ENCODE measurements around the gene CSRP1.

CSRP1 gene

DNA sequence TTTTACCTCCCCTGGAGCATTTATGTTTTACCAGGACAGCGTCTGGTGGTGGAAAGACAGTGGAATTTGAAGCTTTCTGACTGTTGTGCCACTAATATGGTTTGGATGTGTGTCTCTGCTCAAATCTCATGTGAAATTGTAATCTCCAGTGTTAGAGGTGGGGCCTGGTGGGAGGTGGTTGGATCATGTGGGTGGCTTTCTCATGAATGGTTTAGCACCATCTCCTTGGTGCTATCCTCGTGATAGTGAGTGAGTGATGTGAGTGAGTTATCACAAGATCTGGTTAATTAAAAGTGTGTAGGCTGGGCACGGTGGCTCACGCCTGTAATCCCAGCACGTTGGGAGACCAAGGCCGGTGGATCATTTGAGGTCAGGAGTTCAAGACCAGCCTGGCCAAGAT is 61.6 kb downstream of the CSRP1 start:
- Histone ChIP-seq H3K36me3 (replicated peaks) (no peaks in the 10 kb centered on the region), H3K4me1 (no peaks in the 10 kb centered on the region), H3K9me3 (no peaks in the 10 kb centered on the region), H3K4me3 (no peak overlapping the region), H3K27me3 (ENCODE audit: low read depth) (no peaks in the 10 kb centered on the region)
- no peak for DNase-seq (ENCODE audit: low spot score in 2 of 2)
- in situ Hi-C loops (cut with MboI; ENCODE audit: low sequenced_read_pairs), result loop anchor here (5.0 kb wide), 1 partner anchor 72 kb away; no protein-coding TSS in a partner anchor

DNA sequence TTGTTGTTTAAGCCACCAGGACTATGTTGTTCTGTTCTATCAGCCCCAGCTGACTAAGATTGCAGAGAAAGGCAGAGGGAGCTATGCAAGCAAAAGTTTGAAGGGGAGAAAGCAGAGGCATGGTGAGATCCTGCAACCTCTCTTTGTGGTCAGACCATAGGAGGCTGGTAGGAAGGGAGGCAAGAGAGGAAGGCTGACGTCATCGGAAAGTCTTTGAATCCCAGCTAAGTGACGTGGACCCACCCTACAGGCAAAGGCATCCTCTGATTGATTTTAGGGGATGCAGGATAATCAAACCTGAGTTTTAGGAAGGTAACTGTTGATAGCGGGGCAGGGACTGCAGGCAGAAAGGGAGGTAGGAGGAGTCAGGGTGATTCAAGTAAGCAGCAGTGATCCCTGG is 62.1 kb downstream of the CSRP1 start:
- no peaks in the 10 kb centered on the region for H3K9me3 ChIP-seq
- H3K27me3 ChIP-seq (ENCODE audit: low read depth), result no peaks in the 10 kb centered on the region
- no peak overlapping the region for H3K4me3 ChIP-seq
- no peaks in the 10 kb centered on the region for H3K36me3 ChIP-seq (replicated peaks)
- H3K4me1 ChIP-seq, result no peaks in the 10 kb centered on the region
- in situ Hi-C loops (cut with MboI; ENCODE audit: low sequenced_read_pairs), result loop anchor here (5.0 kb wide), 1 partner anchor 73 kb away; no protein-coding TSS in a partner anchor
- DNase-seq (ENCODE audit: low spot score in 2 of 2), result no peak

DNA sequence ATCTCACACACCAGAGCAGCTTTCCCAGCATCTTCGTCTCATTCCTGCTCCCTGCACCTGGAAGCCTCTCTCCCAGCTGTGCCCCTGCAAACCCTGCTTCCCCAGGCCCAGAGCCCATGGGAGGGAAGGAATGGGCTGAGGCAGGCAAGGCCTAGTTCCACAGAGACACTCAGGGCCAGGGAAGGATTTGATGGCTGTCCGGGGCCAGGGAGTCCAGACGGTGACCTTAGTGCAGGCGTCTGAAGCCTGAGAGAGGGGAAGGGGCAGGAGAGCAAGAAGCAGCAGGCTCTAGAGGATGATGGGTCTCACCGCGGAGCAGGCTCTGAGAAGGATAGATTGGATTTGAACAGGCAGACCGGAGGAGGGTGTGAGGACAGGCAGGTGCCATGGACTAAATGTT is 63.2 kb downstream of the CSRP1 start:
- no peak overlapping the region for H3K4me3 ChIP-seq
- DNase-seq (ENCODE audit: low spot score in 2 of 2), result no peak
- H3K9me3 ChIP-seq, result no peaks in the 10 kb centered on the region
- no peaks in the 10 kb centered on the region for H3K36me3 ChIP-seq (replicated peaks)
- H3K27me3 ChIP-seq (ENCODE audit: low read depth), result no peaks in the 10 kb centered on the region
- no peaks in the 10 kb centered on the region for H3K4me1 ChIP-seq
- in situ Hi-C loops (cut with MboI; ENCODE audit: low sequenced_read_pairs), result no loop called here

DNA sequence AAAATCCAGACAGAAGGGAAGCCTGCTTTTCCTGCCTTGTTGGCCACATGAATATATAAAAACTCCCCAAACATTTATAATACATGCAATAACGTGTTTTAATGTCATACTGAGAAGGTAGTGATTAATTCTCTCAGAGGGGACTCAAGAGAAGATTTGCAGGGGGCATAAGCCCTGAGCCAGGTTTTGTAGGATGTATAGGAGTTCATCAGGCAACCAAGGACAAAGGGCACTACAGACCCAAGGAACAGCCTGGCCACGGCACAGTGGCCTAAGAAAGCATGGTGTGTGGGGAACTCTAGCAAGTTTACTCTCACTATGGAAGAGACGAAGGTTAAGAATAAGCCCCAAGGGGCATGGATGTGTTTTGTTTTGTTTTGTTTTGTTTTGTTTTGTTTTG is 70.0 kb downstream of the CSRP1 start:
- Histone ChIP-seq H3K4me1 (peaks cover 3% of the 10 kb centered on the region; the same call in 1 of the 2 replicates), H3K4me3 (no peak overlapping the region), H3K36me3 (replicated peaks) (no peaks in the 10 kb centered on the region), H3K27me3 (ENCODE audit: low read depth) (no peaks in the 10 kb centered on the region), H3K9me3 (no peaks in the 10 kb centered on the region)
- in situ Hi-C loops (cut with MboI; ENCODE audit: low sequenced_read_pairs), result no loop called here
- no peak for DNase-seq (ENCODE audit: low spot score in 2 of 2)

DNA sequence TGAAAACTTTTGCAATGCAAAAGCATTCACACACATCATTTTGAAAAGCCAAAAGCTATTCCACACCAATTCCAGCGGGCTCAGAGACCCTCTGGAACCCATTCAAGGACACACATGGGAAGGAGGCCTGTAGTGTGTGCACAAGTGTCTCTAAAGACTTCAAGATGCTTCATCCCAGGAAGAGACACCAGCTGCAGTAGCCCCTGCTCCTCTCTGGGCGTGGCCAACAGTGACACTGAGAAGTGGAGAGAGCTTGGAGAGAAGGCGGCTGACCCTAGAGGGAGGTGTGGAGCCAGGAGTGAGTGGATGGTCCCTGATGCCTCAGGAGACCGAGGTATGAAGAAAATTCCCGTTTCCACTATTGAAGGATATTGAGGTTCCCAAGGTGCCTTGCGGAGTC is 70.5 kb downstream of the CSRP1 start:
- no peaks in the 10 kb centered on the region for H3K27me3 ChIP-seq (ENCODE audit: low read depth)
- no peaks in the 10 kb centered on the region for H3K36me3 ChIP-seq (replicated peaks)
- DNase-seq (ENCODE audit: low spot score in 2 of 2), result peak in 1 of 2 experiments; percentile 58
- no peak overlapping the region for H3K4me3 ChIP-seq
- H3K9me3 ChIP-seq, result no peaks in the 10 kb centered on the region
- peaks cover 3% of the 10 kb centered on the region; the same call in 1 of the 2 replicates for H3K4me1 ChIP-seq
- in situ Hi-C loops (cut with MboI; ENCODE audit: low sequenced_read_pairs), result no loop called here

DNA sequence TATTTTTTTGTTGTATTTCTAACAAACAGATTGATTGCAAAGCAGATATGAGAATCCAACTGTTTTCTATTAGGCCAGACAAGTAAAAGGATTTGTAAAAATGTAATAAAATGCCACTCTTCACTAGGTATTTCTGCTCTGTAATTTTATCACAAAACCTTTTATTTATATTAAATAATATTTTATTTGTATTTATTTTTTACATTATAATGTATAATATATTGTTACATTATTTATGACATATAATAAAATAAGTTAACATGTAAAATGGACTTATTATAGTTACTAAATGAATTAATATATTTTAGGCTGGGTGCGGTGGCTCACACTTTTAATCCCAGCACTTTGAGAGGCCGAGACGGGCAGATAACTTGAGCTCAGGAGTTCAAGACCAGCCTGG is 72.7 kb downstream of the CSRP1 start:
- Histone ChIP-seq H3K9me3 (no peaks in the 10 kb centered on the region), H3K27me3 (ENCODE audit: low read depth) (no peaks in the 10 kb centered on the region), H3K4me1 (peaks cover 3% of the 10 kb centered on the region; the same call in 1 of the 2 replicates), H3K4me3 (no peak overlapping the region), H3K36me3 (replicated peaks) (no peaks in the 10 kb centered on the region)
- in situ Hi-C loops (cut with MboI; ENCODE audit: low sequenced_read_pairs), result no loop called here
- DNase-seq (ENCODE audit: low spot score in 2 of 2), result no peak

DNA sequence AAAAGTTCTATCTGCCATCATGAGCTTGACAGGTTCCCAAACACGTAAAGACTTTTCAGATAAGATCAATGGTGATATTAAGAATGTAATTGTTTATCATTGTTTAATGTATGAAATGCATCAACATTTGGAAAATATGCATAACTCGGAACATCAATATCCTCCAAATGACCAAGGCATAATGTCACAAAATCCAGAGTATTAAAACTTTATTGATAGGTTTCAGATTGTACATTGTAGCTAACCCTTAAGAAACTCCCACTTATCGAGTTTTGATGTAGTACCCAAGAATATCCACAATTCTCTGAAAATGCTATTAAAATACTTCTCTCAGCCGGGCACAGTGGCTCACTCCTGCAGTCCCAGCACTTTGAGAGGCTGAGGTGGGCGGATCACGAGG is 73.3 kb downstream of the CSRP1 start:
- Histone ChIP-seq H3K27me3 (ENCODE audit: low read depth) (no peaks in the 10 kb centered on the region), H3K4me1 (peaks cover 3% of the 10 kb centered on the region; the same call in 1 of the 2 replicates), H3K9me3 (no peaks in the 10 kb centered on the region), H3K36me3 (replicated peaks) (no peaks in the 10 kb centered on the region), H3K4me3 (no peak overlapping the region)
- no peak for DNase-seq (ENCODE audit: low spot score in 2 of 2)
- in situ Hi-C loops (cut with MboI; ENCODE audit: low sequenced_read_pairs), result no loop called here

All from HAP-1 (cell line).